GM04503 (cell line): ENCODE data around the gene DGKG.

Experiments
- DNase-seq: peaks from one replicate; pipeline ENCODE4 v3.0.0-alpha.2; 2012; ENCODE audit warnings: low read depth

The DGKG gene

GRCh38 chr3:186109897-186110803 lies 251.9 kb downstream of the DGKG start:
- no peak for DNase-seq

GRCh38 chr3:186108941-186109865 lies 252.8 kb downstream of the DGKG start, which contains the start of gene ETV5:
Gene ETV5 (minus strand): TSS chr3:186109089. CDS start chr3:186105868, 3,221 bp downstream.
- peak; percentile 98 for DNase-seq

DNA sequence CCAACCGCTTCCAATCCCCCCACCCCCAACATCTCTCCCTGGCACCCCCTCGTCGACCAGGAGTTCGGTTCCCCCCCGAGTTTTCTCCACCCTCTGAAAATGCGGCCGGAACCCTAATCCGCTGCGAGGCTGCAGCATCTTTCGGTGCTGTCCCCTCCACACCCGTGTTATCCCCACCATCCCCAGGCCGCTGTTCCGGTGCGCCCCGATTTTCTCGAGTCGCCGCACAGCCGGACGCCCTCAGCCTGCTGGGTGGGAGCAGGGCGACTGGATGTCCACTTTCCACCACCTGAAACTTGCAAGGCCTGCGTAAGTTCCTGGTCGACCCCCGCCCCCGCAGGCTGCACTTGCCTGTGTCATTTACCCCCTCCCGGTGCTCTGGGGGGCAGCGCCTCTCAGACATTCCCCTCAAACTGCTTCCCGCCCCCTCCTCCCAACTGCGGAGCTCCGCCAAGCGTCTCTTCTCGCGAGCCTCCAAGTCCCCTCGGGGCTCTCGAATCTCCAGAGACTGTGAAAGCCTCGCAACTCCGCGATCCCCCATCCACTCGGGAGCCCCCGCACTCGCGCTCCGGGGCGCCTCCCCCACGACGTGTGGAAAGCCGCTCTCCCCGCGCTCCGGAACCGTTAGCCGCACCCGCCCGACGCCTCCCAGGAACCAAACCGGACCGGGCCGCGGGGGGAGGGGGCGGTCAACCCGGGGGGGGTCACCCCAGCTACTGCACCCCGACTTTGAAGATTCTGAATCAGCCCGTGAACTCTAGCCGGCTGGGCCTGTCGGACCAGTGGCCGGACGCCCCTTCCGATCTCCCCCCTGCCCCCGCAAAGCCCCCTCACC lies 253.7 kb downstream of the DGKG start:
- DNase-seq = no peak

GRCh38 chr3:186107215-186108105 lies 254.6 kb downstream of the DGKG start:
- no peak for DNase-seq

DNA sequence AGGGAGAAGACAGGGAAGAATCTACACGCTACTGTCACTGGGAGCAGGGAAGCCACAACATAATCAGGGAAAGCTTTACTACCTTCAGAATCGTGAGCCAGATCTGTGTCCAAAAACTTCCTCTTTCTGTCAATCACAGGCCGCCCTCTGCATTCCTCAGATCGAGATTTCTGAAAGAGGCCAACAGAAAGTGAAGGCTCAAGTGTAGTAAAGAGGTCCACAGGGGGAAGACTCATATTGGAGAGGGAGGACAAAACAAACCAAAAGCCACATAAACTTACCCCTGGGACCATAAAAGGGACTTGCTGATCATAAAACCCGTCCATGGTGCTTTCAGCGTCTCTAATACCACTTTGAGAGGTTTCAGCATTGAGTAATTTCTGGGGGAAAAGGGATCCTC lies 256.5 kb downstream of the DGKG start:
- DNase-seq = no peak

DNA sequence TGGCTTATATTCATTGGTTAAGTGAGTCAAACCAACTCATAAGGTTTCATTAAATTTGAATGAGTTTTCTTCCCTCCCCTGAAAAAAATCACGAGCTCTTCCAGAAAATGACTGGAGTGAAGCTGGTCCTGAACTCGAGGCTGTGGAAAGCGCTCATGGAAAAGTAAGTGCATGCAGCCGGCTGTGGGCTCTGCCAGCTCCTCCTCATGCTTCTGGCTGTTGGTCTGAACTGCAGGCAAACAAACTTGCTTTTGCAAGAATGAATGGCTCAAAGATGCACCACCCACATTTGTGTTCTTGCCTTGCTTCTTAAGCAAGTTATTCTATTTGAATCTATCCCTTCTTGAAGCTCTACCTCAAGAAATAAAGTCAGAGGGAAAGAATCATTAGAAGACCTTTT lies 259.3 kb downstream of the DGKG start:
- no peak for DNase-seq

DNA sequence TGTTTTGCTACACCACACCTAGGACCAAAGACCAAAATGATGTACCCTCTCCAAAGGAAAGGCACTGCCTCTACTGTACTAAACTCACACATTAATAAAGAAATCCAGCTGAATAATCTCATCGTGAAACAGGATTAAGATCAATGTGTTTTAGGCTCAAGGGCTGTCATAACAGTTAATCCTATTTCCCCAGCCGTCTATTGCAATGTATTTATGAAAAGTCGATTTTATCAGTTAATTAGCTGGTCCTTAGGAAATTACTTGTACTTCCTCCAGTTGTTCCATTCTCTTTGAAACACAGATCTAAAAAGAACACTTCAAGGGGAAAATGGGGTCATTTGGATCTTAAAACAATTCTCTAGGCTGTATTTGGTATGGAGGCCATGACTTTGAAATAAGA lies 261.6 kb downstream of the DGKG start:
- no peak for DNase-seq

DNA sequence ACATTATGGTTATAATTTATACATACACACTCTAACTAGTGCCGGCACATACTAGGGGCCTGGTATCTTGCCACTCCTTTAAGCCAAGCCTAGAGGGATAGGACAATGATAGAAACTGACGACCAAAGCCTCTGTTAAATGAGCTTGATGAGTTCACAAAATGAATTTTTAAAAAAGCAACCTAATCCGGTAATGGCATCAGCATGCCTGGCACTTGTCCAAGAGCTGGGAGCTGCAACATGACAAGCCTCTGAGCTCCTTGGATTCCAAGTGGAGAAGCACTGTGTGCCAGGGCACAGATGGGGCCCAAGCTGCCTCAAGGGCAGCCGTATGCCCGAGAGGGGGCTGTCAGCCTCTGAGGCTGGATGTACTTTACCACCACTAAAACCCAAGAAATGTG lies 262.9 kb downstream of the DGKG start:
- DNase-seq = no peak

GRCh38 chr3:186098740-186099139 lies 263.3 kb downstream of the DGKG start:
- DNase-seq = no peak

GRCh38 chr3:186097663-186098451 lies 264.2 kb downstream of the DGKG start:
- DNase-seq = no peak

DNA sequence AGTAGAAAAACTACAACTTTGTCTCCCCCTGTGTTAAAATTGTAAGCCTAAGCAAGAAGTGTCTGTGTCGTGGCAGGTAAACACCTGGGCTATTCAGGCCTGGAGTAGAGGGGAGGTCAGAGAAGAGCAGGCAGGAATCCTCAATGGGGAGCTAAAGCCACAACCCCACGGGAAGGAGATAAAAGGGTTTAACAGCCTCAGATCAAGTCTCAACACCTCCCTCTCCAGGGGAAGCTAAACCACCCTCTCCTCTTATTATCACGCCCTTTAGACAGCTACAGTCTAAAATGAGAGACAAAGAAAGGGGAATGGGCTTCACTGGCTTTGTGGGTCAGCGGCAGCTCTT lies 264.7 kb downstream of the DGKG start:
- no peak for DNase-seq
